Suprapubic skin (tissue), 4 donors: Measurements from ENCODE around the gene SHISA8.

Experiments
- POLR2A ChIP-seq, 2 donors: fragments of 450-650 bp; IDR thresholded peaks; one replicate each; pipeline ENCODE4 v1.6.1; 2017; ENCODE audit warnings: antibody characterized with exemption in 2 of 2, mild to moderate bottlenecking in 2 of 2, moderate library complexity in 2 of 2
- POLR2AphosphoS5 ChIP-seq, 3 donors: sonication (generic); formaldehyde crosslinking; IDR thresholded peaks; one replicate each; pipeline ENCODE4 v1.6.1; 2017; ENCODE audit warnings: antibody characterized with exemption in 3 of 3
- TF ChIP-seq, protein P1 (sequence below), 2 donors: fragments of 200-600 bp in 1 of 2; fragments of 450-650 bp in 1 of 2; sonication (generic) in 1 of 2; IDR thresholded peaks; one replicate each; pipeline ENCODE4 v1.5.1; 2016 to 2019; ENCODE audit warnings: antibody characterized with exemption in 2 of 2, mild to moderate bottlenecking in 1 of 2, moderate library complexity in 1 of 2

DNA sequence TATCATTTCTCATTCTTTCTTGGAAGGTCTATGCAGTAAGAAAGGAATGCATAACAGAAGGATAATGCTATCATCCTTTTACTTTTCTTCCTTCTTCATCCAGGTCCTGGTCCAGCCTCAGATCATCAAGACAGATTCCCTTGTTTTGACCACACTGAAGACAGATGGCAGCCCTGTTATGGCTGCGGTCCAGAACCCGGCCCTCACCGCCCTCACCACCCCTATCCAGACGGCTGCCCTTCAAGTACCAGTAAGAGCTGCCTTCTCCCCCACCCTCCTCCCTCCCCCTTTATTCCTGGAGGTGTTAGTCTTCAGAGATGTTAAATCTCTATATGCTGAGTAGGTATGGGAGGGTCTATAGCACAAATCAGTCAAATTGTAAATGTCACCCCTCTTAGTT lies 44.1 kb downstream of the SHISA8 start:
- TF ChIP-seq, protein P1, sequence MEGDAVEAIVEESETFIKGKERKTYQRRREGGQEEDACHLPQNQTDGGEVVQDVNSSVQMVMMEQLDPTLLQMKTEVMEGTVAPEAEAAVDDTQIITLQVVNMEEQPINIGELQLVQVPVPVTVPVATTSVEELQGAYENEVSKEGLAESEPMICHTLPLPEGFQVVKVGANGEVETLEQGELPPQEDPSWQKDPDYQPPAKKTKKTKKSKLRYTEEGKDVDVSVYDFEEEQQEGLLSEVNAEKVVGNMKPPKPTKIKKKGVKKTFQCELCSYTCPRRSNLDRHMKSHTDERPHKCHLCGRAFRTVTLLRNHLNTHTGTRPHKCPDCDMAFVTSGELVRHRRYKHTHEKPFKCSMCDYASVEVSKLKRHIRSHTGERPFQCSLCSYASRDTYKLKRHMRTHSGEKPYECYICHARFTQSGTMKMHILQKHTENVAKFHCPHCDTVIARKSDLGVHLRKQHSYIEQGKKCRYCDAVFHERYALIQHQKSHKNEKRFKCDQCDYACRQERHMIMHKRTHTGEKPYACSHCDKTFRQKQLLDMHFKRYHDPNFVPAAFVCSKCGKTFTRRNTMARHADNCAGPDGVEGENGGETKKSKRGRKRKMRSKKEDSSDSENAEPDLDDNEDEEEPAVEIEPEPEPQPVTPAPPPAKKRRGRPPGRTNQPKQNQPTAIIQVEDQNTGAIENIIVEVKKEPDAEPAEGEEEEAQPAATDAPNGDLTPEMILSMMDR (IDR thresholded peaks at IDR 0.05), result no peak
- no peak for TF ChIP-seq POLR2A (IDR thresholded peaks at IDR 0.05)
- no peak for TF ChIP-seq POLR2AphosphoS5 (IDR thresholded peaks at IDR 0.05)
